Neuronal stem cell (in vitro differentiated cells): Measurements from ENCODE around the gene MRPL24. TPM values are rescaled to one million over a fixed set of nuclear protein-coding genes. Genes with fewer than 3 reads are reported as not detected.
A peak's percentile ranks its signal among the peaks of the same experiment; 100 is the strongest.

ENCODE experiments used
- DNase-seq: peaks from one replicate; pipeline ENCODE4 v3.0.0-alpha.2; 2013; ENCODE audit warnings: low spot score
- H2AFZ ChIP-seq: one replicate; pipeline ENCODE4 v1.6.1; 2013; ENCODE audit warnings: mild to moderate bottlenecking, low read length, inconsistent platforms
- H2AK5ac ChIP-seq: 2 replicates; pipeline ENCODE4 v1.6.1; 2013; ENCODE audit warnings: low read depth, mild to moderate bottlenecking, inconsistent platforms, low read length, moderate library complexity, mixed read lengths
- H2BK120ac ChIP-seq: 2 replicates; pipeline ENCODE4 v1.6.1; 2013; ENCODE audit warnings: low read depth, mild to moderate bottlenecking, inconsistent platforms, low read length, moderate library complexity, mixed read lengths
- H2BK12ac ChIP-seq: one replicate; pipeline ENCODE4 v1.6.1; 2013; ENCODE audit warnings: low read length, inconsistent platforms
- H2BK15ac ChIP-seq: 2 replicates; pipeline ENCODE4 v1.6.1; 2013; ENCODE audit warnings: mild to moderate bottlenecking, low read length, inconsistent platforms, mixed read lengths
- H2BK5ac ChIP-seq: one replicate; pipeline ENCODE4 v1.6.1; 2013; ENCODE audit warnings: inconsistent platforms, mild to moderate bottlenecking, low read length, moderate library complexity
- H3K14ac ChIP-seq: one replicate; pipeline ENCODE4 v1.6.1; 2013; ENCODE audit warnings: low read length, inconsistent platforms
- H3K18ac ChIP-seq: 2 replicates; pipeline ENCODE4 v1.6.1; 2013; ENCODE audit warnings: low read length, inconsistent platforms
- H3K23ac ChIP-seq: 2 replicates; pipeline ENCODE4 v1.6.1; 2013; ENCODE audit warnings: low read depth, mild to moderate bottlenecking, mixed read lengths, low read length, inconsistent platforms; ENCODE audit not compliant: poor library complexity
- H3K27ac ChIP-seq: replicated peaks from 3 replicates; pipeline ENCODE4 v1.5.1; 2013; ENCODE audit warnings: low read length, inconsistent platforms
- H3K27me3 ChIP-seq, 3 experiments: 2 replicates each; pipeline ENCODE4 v1.6.1; 2013; ENCODE audit warnings: low read length in 3 of 3, mild to moderate bottlenecking in 2 of 3, inconsistent platforms in 1 of 3, low read depth in 1 of 3, mixed read lengths in 1 of 3, moderate library complexity in 1 of 3; ENCODE audit not compliant: control insufficient read depth in 3 of 3, insufficient read depth in 3 of 3
- H3K36me3 ChIP-seq, 2 donors: replicated peaks in 1 of 2; 2 replicates each; pipeline ENCODE4 v1.6.1; 2013; ENCODE audit warnings: low read length in 2 of 2; ENCODE audit not compliant: control insufficient read depth in 2 of 2, insufficient read depth in 2 of 2
- H3K4ac ChIP-seq: 2 replicates; pipeline ENCODE4 v1.6.1; 2013; ENCODE audit warnings: inconsistent platforms, mild to moderate bottlenecking, low read length, moderate library complexity
- H3K4me1 ChIP-seq, 2 donors: 1 replicate in 1 of 2; 2 replicates in 1 of 2; pipeline ENCODE4 v1.6.1; 2013; ENCODE audit warnings: low read length in 2 of 2, low read depth in 1 of 2; ENCODE audit not compliant: control insufficient read depth in 2 of 2, insufficient read depth in 1 of 2
- H3K4me2 ChIP-seq: one replicate; pipeline ENCODE4 v1.6.1; 2013; ENCODE audit warnings: mild to moderate bottlenecking, low read length, inconsistent platforms; ENCODE audit not compliant: insufficient read depth, poor library complexity, severe bottlenecking
- H3K4me3 ChIP-seq, 2 donors: 2 replicates each; pipeline ENCODE4 v1.5.1; 2013; ENCODE audit warnings: low read length in 2 of 2, mild to moderate bottlenecking in 2 of 2, inconsistent platforms in 1 of 2, moderate library complexity in 1 of 2
- H3K79me1 ChIP-seq: one replicate; pipeline ENCODE4 v1.6.1; 2013; ENCODE audit warnings: low read depth, mild to moderate bottlenecking, inconsistent platforms, low read length, moderate library complexity
- H3K9ac ChIP-seq: one replicate; pipeline ENCODE4 v1.6.1; 2013; ENCODE audit warnings: mild to moderate bottlenecking, low read depth, low read length, inconsistent platforms; ENCODE audit not compliant: poor library complexity
- H3K9me3 ChIP-seq, 2 donors: replicated peaks in 1 of 2; 2 replicates each; pipeline versions ENCODE3 to v1.6.1; 2013; ENCODE audit warnings: low read length in 2 of 2, mild to moderate bottlenecking in 2 of 2, inconsistent platforms in 1 of 2, low read depth in 1 of 2, mixed read lengths in 1 of 2, moderate library complexity in 1 of 2; ENCODE audit not compliant: control insufficient read depth in 2 of 2, insufficient read depth in 1 of 2
- H4K8ac ChIP-seq: one replicate; pipeline ENCODE4 v1.6.1; 2013; ENCODE audit warnings: low read depth, mild to moderate bottlenecking, inconsistent platforms, low read length, moderate library complexity
- H4K91ac ChIP-seq: one replicate; pipeline ENCODE4 v1.6.1; 2013; ENCODE audit warnings: low read length, low read depth, mild to moderate bottlenecking, inconsistent platforms; ENCODE audit not compliant: poor library complexity
- WGBS, 2 donors: extraction: QIAGEN DNeasy Blood & Tissue Kit; methylation state at CpG; one replicate each; pipeline ENCODE4 v1.1.7; 2013; ENCODE audit warnings: missing lambda C conversion rate in 2 of 2, mixed read lengths in 1 of 2; ENCODE audit not compliant: insufficient read length in 2 of 2, insufficient replicate concordance in 1 of 2; ENCODE audit errors: extremely low coverage in 2 of 2; 5-methylcytosine and 5-hydroxymethylcytosine counted together
- polyA plus RNA-seq, 2 experiments: library from polyadenylated mRNA; stranded (reverse); fragments of 200-250 nt; gene quantifications; one replicate each; pipeline ENCODE4 v1.2.3, GENCODE V29; 2013

MRPL24 gene
- polyA plus RNA-seq (2013, experiment 1 of 2): 31.9 TPM
- polyA plus RNA-seq (2013, experiment 2 of 2): 30.3 TPM

GRCh38 chr1:156740741-156741480 is at the start of gene MRPL24:
Gene MRPL24 (minus strand): TSS chr1:156741088. CDS start chr1:156738704, 2,384 bp downstream.
- no peak within 1 kb of the TSS for H3K14ac ChIP-seq
- peak within 1 kb of the TSS; percentile 59 for H3K4me2 ChIP-seq
- H4K8ac ChIP-seq: no peak within 1 kb of the TSS
- no peak within 1 kb of the TSS for H4K91ac ChIP-seq
- H2BK5ac ChIP-seq: no peak within 1 kb of the TSS
- peaks cover 7% of the 10 kb centered on the region for H3K79me1 ChIP-seq
- peak within 1 kb of the TSS; percentile 83 to 91 for H3K4me3 ChIP-seq
- no peaks in the 10 kb centered on the region for H3K9me3 ChIP-seq
- H3K27me3 ChIP-seq: no peaks in the 10 kb centered on the region
- no peak within 1 kb of the TSS for H2BK120ac ChIP-seq
- peak within 1 kb of the TSS; percentile 2 for H2AK5ac ChIP-seq
- H3K18ac ChIP-seq: peak within 1 kb of the TSS; percentile 53
- H2AFZ ChIP-seq: peak within 1 kb of the TSS; percentile 88
- peak; percentile 99 for DNase-seq
- H3K27ac ChIP-seq: peak within 1 kb of the TSS; percentile 62
- no CpG with 5 or more reads among the region's 38 CpGs for WGBS, 2 donors
- H3K9ac ChIP-seq: peak within 1 kb of the TSS; percentile 83
- H3K4ac ChIP-seq: no peak within 1 kb of the TSS
- H2BK15ac ChIP-seq: no peak within 1 kb of the TSS
- H3K36me3 ChIP-seq: peaks cover 36 to 76% of the 10 kb centered on the region in 2 donors
- peaks cover 11 to 16% of the 10 kb centered on the region in 2 donors for H3K4me1 ChIP-seq
- peak within 1 kb of the TSS; percentile 89 for H3K23ac ChIP-seq
- no peak within 1 kb of the TSS for H2BK12ac ChIP-seq

GRCh38 chr1:156789621-156790318 is 48.9 kb upstream of the MRPL24 start:
- no peak overlapping the region for H4K8ac ChIP-seq
- H3K27ac ChIP-seq: no peak overlapping the region
- no peak overlapping the region for H3K4me2 ChIP-seq
- H2BK15ac ChIP-seq: no peak overlapping the region
- no peak overlapping the region for H2BK5ac ChIP-seq
- H3K9ac ChIP-seq: no peak overlapping the region
- no peak overlapping the region for H2AFZ ChIP-seq
- no peaks in the 10 kb centered on the region for H3K9me3 ChIP-seq
- no peak overlapping the region for H2BK120ac ChIP-seq
- peaks cover 42 to 94% of the 10 kb centered on the region in 2 donors for H3K36me3 ChIP-seq
- peaks cover 7% of the 10 kb centered on the region for H3K79me1 ChIP-seq
- no peak overlapping the region for H2AK5ac ChIP-seq
- no peak overlapping the region for H3K18ac ChIP-seq
- no CpG with 5 or more reads among the region's 4 CpGs for WGBS, 2 donors
- H3K4me1 ChIP-seq: no peaks in the 10 kb centered on the region
- no peaks in the 10 kb centered on the region for H3K27me3 ChIP-seq
- no peak for DNase-seq
- H3K4ac ChIP-seq: no peak overlapping the region
- H3K4me3 ChIP-seq: no peak overlapping the region
- H4K91ac ChIP-seq: no peak overlapping the region
- no peak overlapping the region for H3K23ac ChIP-seq
- H3K14ac ChIP-seq: no peak overlapping the region
- no peak overlapping the region for H2BK12ac ChIP-seq

- Histone ChIP-seq H2BK120ac (no peak overlapping the region), H3K4me3 (no peak overlapping the region), H2AFZ (no peak overlapping the region), H4K91ac (no peak overlapping the region), H2AK5ac (no peak overlapping the region), H3K9ac (no peak overlapping the region), H2BK15ac (no peak overlapping the region), H3K36me3 (peaks cover 41 to 92% of the 10 kb centered on the region in 2 donors), H3K27ac (no peak overlapping the region), H3K27me3 (no peaks in the 10 kb centered on the region), H4K8ac (no peak overlapping the region), H3K79me1 (peaks cover 14% of the 10 kb centered on the region), H3K14ac (no peak overlapping the region), H2BK12ac (no peak overlapping the region), H3K4me2 (no peak overlapping the region), H2BK5ac (no peak overlapping the region), H3K4me1 (no peaks in the 10 kb centered on the region), H3K4ac (no peak overlapping the region), H3K9me3 (no peaks in the 10 kb centered on the region), H3K18ac (no peak overlapping the region), H3K23ac (no peak overlapping the region)
- no CpG with 5 or more reads among the region's 2 CpGs for WGBS, 2 donors
- no peak for DNase-seq
Measured at GRCh38 chr1:156788136-156788535, 47.2 kb upstream of the MRPL24 start.

- Histone ChIP-seq H2BK5ac (peak overlapping the region; percentile 66), H3K4ac (no peak overlapping the region)
- DNase-seq: no peak
Measured at GRCh38 chr1:156786640-156787039, 45.8 kb upstream of the MRPL24 start.

More at GRCh38 chr1:156786640-156787039, 45.8 kb upstream of the MRPL24 start:
- Histone ChIP-seq H3K4me3 (no peak overlapping the region), H2BK15ac (no peak overlapping the region), H2BK12ac (no peak overlapping the region), H2AFZ (no peak overlapping the region), H3K79me1 (peaks cover 15% of the 10 kb centered on the region), H3K18ac (no peak overlapping the region), H3K9ac (no peak overlapping the region), H4K91ac (no peak overlapping the region), H2BK120ac (no peak overlapping the region), H2AK5ac (no peak overlapping the region), H3K36me3 (peaks cover 33 to 92% of the 10 kb centered on the region in 2 donors), H3K27ac (no peak overlapping the region), H3K14ac (no peak overlapping the region), H3K23ac (no peak overlapping the region), H3K4me1 (no peaks in the 10 kb centered on the region), H3K4me2 (no peak overlapping the region), H3K27me3 (no peaks in the 10 kb centered on the region), H4K8ac (no peak overlapping the region), H3K9me3 (no peaks in the 10 kb centered on the region)
- WGBS, 2 donors: no CpG with 5 or more reads among the region's 10 CpGs
